GM19467 (cell line): Measurements from ENCODE around the gene STK32B.
"Not testable (repeated sequence)": the region's sequence is repeated elsewhere in the genome, so short reads cannot be mapped to it uniquely, and the experiment has no call there.

Experiments used
- ATAC-seq: cut with Tn5 transposase; IDR thresholded peaks from one replicate; pipeline ENCODE4 v1.9.1; 2021; ENCODE audit warnings: mild to moderate bottlenecking, moderate library complexity; ENCODE audit not compliant: unreplicated experiment

Gene STK32B

DNA sequence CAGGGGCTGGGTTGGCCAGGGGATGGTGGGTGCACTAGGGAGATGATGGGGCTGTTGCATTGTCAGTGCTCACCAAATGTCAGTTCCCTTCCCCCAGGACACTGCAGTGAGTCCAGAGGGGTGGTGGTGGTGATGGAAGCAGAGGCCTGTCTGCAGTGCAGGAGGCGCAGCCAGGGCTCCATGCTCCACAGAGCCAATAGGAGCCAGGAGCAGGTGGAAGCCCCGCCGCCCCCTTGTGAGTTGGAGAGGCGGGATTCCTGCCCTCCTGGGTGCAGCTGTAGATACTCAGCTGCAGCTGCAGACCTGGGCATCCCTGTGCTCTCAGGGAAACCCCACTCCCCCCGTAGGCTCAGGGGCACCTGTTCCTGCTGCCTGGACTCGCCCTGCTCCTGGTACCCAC, 372.4 kb downstream of the STK32B start:
- no peak for ATAC-seq

DNA sequence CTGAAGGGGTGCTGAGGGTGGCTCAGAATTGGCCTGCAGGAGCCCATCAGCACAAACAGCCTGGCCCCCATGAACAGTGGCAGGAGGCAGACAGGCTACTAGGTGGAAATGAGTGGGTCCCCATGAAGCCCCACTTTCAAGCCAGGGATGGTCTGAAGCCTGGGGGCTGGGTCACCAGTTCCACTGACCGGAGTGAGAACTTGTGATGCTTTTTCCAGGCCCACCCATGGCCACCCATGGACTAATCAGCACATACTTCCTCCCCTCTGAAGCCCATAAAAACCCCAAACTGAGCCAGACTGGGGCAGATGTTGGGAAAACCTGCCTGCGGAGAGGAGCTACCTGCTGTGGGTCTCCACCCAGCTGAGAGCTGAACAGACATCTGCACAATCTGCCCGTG, 372.9 kb downstream of the STK32B start:
- ATAC-seq = no peak

DNA sequence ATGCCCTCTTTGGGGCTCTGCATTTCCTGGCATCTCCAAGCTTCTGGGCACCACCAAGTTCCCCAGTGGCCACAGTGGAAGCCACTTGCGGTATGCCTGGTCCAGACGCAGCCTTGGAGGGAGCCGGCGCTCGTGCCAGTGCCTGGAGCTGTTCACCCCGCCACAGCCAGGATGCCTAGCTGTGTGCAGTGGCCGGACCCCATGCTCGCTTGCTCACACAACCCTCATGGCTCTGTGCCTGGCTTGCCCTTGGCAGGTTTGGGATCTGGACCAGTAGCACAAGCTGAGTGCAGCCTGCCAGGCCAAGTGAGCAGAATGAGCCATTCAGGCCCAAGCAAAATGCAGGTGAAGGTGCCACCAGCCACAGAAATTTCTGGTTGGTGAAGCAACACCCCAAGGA, 373.6 kb downstream of the STK32B start:
- ATAC-seq = no peak

DNA sequence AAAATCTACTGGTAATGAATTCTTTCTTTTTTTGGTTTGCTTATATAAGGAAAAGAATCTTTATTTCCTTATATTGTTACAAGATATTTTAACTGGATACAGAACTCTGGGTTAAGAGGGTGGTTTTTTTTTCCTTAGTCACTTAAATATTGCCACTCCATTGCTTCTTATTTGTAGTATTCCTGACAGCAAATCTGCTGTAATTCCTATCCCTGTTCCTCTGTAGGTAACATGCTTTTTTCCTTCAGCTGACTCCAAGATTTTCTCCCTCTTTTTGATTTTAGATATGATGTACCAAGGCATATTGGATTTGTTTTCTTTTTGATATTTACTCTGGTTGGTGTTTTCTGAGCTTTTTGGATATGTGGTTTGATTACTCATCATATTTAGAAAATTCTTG, 378.5 kb downstream of the STK32B start:
- no peak for ATAC-seq

DNA sequence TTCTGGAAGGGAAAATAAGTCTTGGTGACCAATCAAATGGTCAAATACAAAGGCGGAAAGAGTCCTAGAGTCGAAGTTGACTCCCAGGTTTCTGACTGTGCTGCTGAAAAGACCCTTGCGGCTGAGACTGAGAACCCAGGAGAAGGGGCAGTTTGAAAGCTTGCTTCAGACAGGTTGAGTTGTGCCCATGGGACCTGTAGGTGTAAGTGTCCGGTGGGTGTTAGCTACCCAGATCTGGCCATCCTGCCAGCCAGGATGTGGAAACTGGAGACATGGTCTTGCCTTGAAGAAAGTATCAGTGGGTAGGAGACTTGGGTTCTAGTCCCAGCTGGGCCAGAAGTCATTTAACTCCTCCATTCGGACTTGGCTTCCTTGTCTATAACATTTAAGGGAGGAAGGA, 381.9 kb downstream of the STK32B start:
- ATAC-seq = no peak

DNA sequence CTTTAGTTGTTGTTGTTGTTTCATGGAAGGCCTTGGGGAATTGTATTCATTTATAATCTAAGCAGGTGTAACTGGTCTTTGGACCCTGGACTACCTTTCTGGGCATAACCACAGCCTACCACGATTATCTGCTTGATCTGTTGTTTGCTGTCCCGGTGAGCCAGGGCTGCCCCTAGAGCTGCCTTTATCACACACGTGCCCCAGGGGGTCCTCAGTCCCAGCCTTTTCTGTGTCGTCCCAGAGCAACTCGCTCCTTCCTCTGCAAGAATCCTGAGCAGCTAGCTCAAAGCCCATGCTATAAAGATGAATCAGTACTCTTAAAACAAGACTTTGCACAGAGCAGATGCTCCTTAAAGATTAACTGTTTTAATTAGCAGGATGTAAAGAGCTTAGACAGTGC, 383.9 kb downstream of the STK32B start:
- ATAC-seq = no peak

DNA sequence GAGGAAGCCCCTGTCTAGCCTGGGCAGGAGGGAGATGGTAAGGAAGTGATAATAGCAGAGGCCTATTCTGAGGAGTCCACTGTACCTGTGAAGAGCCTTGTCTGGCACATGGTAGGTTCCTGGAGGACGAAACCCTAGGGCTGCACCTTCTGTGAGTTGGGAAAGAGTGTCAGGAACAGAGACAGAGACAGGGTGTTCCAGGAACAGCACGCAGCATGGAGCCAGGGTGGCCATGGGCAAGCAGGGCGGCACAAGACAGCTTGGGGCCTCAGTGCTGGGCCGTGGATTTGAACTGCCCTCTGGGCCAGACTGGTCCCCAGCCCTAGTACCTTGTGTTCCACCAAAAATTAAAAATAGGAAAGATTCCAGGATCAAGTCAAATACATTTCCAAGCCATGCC, 384.5 kb downstream of the STK32B start:
- no peak for ATAC-seq

DNA sequence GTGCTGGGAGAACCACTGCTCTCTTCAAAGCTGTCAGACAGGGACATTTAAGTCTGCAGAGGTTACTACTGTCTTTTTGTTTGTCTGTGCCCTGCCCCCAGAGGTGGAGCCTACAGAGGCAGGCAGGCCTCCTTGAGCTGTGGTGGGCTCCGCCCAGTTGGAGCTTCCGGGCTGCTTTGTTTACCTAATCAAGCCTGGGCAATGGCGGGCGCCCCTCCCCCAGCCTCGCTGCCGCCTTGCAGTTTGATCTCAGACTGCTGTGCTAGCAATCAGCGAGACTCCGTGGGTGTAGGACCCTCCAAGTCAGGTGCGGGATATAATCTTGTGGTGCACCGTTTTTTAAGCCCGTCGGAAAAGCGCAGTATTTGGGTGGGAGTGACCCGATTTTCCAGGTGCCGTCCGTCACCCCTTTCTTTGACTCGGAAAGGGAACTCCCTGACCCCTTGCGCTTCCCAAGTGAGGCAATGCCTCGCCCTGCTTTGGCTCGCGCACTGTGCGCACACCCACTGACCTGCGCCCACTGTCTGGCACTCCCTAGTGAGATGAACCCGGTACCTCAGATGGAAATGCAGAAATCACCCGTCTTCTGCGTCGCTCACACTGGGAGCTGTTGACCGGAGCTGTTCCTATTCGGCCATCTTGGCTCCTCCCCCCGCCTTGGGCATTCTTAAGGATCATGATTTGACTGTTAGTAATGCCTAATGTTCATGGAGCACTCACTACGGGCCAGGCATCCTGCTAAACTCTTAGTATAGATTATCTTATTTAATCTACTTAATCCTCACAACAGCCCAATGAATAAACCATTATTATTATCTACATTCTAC, 392.9 kb downstream of the STK32B start:
- not testable (repeated sequence) for ATAC-seq

DNA sequence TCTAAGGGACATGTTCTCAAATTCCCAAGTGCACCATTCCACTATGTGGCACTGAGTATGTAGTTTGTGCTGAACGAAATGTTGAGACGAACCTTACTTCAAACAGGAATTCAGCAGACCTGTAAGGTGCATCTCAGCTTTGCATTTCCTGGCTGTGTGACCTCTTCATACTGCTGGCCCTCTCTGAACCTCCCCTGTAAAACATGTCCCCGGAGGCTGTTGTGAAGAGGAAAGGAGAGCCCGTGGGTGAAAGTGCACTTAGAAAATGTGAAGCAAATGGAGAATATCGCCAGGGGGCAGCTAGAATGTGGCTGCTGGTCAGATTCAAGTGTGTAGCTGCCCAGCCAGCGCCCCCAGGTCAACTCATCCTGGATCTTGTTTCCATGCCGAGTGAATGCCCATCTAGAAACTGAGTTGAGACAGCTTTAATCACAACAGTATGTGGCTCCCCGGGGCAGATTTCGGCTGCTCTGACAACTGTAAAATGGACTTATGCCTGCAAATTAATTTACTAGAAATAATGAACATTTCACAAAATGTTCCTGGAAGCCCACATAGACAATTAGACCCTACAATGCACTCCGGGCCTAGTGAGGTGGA, 393.7 kb downstream of the STK32B start:
- ATAC-seq = no peak

DNA sequence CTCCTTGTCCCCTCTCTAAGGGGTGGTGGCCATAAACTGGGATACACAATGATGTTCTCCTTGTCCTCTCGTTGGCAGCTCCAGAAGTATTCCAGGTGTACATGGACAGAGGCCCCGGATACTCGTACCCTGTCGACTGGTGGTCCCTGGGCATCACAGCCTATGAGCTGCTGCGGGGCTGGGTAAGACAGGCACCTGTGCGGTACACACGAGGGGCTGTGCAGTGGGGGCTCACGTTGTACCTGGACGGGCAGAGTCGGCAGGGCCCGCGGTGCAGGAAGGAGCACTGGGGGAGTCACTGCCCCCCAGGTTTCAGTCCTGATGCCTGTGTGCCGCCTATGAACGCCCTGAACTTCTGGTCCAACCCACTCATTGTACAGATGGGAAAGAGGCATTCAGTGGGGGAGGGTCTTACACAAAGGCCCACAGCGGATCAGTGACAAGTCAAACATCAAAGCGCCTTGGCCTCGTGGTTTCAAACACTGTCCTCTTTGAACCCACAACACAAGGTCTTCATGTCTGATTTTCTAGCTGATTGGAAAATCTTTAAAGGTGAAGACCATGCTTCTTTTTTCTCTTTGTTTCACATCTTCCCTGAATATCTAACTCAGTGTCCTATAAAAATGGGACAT, 395.4 kb downstream of the STK32B start:
- ATAC-seq = no peak

DNA sequence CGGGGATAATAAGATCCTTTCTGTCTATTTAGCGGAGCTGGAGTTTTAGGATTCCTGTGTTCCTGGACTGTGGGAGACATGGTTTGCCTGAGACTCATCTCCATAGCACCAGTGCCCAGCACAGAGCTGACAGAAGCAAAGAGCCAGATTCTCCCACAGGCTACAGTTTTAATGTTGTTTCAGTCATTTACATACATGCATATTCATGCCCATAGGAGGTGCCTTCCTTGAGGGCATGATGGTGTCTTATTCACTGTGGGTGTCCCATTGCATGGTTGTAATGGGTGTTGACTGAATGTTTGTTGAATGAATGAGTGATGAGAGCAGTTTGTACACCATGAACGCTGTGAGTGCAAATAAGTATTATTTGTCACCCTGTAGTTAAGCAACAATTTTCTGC, 396.5 kb downstream of the STK32B start:
- ATAC-seq = no peak

DNA sequence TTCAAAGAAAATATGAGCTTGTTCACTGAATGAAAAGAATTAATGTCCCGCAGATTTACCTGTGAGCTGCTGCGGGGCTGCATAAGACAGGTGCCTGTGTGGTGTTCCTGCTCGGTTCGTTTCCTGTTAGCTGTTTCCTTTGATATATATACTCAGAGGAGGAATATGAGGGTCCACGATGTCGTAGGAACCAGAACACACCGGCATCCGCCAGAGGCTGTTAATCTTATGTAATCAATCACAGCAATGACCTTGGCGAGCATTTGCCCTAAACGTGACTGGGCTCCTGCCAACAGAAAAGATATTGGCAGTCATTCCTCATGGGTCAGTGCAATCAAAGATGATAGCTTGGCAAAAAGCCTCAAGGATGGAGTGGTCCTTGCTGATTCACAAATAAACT, 396.9 kb downstream of the STK32B start:
- no peak for ATAC-seq

DNA sequence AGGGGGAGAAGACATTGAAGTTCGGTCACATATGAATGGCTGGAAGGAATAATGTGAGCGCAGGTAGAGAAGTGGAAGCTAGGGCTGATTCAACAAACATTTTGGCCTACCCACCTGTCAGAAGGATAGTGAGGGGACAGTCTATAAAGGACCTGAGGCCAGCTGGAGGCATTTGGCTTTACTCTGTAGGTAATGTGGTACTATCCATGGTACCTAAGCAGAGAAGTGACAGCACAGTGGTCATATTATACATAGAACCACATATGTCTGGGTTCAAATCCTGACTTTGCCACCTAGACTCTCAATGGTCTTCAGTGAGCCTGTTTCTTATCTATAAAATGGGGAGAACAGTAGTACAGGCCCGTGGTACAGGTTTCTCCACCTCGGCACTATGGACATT, 400.0 kb downstream of the STK32B start:
- ATAC-seq = no peak

DNA sequence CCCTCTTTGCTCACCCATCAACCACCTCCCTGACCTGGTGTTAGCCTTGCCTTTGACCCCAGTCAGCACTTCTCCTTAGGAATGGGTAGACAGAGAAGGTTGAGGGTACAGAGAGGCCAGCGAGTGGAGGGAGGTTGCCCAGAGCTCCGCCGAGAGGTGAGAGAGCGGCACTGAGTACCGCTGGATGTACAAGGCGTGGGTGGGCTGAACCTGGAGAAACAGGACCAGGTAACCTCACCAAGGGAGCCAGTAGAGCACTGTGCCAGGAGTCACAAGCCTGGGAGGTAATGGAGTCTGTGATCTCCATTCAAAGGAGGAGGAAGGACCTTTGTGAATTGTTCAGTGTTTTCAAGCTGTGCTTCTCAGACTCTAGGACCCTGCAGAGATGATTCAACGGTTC, 400.9 kb downstream of the STK32B start:
- no peak for ATAC-seq

DNA sequence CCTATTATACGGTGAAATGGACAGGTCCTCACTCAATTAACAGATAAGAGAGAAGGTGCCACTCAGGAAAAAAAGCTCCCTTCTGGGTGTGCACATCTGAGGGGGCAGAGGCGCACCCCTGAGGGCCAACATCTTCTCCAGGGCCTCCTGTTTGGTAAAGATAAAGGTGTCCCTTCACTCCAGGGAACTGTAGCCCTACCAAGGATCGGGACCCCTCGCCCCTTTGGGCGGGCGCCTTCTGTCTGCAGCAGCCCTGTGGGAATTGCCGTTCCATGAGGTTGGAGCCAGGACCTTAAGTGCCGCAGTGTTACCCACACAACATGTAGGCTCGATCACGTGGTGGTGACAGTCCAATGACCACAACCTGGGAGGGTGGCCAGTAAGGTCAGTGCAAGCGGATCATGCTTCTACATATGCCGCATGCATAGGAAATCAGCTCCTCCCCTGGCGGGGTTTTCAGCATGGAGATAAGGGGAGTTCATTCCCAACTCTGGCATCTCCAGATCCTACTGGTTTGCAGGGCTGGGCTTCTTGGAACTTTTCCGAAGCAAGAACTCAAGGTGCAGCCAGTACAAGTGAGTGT, 403.8 kb downstream of the STK32B start:
- no peak for ATAC-seq

DNA sequence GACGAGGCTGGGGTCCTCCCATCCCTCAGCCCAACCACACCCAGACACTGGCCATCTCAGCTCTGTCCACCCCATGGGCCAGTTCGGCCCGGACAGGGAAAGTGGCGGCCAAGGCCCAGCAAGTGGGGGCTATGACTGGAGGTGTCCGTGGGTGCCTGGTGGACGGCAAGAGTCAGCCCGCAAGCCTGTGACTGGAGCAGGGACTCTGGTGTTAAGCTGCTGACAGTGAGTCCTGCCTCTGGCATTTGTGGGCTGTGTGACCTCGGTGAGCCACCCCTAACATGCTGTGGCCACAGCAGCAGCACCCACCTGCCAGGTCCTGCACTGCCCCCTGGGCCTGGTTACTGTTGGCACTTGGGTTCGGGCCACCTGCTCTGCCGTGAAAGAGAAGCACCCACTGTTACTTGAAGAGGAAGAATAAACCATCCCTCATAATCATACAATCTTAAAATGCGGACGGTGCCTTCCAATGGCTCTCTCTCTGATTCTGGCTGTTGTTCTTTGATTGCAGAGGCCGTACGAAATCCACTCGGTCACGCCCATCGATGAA, 405.1 kb downstream of the STK32B start:
- no peak for ATAC-seq

DNA sequence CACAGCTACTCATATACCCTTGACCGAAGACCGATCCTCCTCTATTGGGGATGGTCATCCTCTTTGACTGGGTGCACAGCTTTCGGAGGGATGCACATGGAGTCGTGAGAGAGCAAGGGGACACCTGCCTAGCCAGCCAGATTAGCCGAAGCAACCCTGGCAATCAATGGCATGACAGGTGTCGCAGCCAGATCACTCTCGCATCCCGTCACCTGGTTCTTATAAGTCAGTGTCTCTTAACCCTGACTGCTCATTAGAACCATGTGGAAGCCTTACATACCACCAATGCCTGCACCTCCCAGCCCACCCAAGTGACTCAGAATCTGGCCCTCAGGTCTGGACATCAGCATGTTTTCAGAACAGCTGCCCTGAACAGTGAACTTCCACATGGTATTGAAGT, 407.4 kb downstream of the STK32B start:
- no peak for ATAC-seq

DNA sequence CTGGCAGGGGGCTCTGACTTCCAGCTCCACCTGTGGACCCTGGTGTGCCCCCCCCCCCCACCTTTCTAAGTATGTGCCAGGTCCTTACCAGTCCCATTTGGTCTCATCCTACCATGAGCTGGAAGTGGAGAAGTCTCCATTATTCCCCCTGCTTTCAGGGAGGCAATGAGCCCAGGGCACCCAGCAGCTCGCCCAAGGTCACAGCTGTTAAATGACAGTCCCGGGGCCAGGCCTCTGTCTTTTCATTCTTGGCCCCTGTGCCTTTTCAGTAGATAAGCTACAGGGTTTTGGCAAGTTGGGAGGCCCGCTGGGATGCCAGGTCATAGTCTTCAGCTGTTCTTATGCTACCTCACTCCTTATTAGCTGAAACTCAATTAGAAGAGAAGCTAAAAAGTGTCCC, 408.0 kb downstream of the STK32B start:
- ATAC-seq = no peak

DNA sequence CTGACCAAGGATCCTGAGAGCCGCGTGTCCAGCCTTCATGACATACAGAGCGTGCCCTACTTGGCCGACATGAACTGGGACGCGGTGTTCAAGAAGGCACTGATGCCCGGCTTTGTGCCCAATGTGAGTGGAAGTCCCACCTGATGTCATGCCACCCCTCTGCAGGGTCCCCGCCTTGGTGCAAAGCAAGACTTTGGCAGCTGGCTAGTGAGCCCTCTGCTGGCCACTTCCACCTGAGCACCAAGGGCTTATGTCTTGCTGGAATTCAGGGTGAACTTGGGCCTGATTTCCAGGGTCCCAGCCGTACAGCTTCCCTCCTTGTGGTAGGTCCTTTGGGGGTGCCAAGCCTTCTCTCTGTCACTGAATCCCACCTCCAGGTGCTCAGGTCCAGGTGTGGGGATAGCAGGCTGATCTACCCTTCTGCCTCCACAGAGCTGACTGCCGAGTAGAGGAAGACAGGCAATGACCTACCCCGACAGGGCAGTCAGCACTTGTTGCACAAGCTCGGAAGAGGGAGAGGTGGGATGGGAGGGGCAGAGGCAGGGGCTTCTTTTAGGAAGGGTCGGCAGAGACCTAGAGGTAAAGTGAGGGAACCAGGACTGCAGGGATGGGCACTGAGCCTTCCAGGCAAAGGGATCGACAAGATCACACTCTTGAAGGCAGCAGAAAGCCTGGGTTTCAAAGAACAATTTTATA, 409.0 kb downstream of the STK32B start:
- no peak for ATAC-seq

DNA sequence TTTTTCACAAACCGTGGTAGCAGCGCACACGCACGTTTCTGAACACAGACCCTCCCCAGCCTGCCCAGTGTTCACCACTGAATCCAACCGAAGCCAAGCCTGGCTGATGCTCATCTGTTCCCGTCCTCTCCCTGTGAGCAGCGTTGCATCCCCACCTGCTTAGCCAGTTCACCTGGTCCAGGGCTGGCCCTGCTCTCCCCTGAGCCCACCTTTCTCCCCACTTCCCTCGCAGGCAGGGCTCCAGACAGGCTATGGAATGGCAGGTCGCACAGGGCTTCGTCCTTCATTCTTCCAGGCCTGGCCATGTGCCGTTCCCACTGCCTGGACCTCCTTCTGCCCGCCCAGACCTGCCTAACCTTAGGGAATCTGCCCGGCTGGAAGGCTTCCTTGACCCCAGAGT, 410.2 kb downstream of the STK32B start:
- ATAC-seq = no peak

DNA sequence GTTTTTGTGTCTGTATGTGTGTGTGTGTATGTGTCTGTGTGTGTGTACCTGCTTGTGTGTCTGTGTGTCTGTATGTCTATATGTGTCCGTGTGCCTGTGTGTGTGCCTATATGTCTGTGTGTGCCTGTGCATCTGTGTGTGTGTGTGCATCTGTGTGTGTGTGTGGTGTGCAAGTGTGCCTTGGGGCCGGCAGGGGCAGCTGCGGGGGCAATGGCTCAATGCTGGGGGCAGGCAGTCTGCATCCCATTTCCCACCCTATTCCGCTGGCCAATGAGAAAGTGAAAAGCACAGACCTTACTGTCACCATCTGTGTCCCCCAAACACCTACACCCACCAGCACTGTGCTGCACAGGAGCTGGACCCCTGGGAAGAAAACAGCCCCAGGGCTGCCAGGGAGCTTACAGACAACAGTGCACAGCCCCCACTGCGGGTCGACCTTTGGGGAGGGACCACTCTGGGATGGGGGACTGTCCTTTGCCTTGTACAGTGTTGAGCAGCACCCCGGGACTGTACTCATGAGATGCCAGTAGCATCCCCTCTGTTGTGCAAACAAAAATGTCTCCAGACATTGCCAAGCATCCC, 411.1 kb downstream of the STK32B start:
- ATAC-seq = no peak
